ENCODE data around the gene RERE. TPM values are rescaled to one million over a fixed set of nuclear protein-coding genes. Genes with fewer than 3 reads are reported as not detected.
A peak's percentile ranks its signal among the peaks of the same experiment; 100 is the strongest.

Gene RERE
- total RNA-seq, 2 donors from 2014 or later: 207 to 322 TPM

DNA sequence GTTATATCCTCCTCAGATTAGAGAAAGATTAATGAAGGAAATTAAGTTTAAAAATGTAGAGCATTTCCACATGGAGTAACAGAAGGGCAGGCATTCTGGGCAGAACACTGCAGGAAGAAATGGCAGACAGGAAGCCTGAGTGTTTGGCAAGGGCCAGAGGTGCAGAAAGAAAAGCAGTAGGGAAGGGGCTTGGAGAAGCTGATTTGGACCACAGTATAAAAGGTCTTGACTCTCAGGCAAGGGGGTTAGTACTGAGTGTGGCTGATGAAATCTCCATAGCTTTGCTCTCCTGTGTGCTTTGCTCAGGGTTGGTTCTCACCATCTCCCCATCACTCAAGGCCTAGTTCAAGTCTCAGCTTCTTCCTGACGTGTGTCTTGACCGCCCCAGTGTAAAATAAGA, 419.4 kb downstream of the RERE start:
- Histone ChIP-seq H3K4me1 (replicated peaks) (peaks cover 17% of the 10 kb centered on the region), H3K27ac (peak overlapping the region in 1 of 2 donors; percentile 22), H3K27me3 (replicated peaks; ENCODE audit: insufficient read depth) (no peaks in the 10 kb centered on the region), H3K4me3 (no peak overlapping the region), H3K36me3 (no peaks in the 10 kb centered on the region), H3K9me3 (no peaks in the 10 kb centered on the region)
- no peak for DNase-seq (ENCODE audit: low spot score)
- 90% methylated on average over 2 of the region's 2 CpGs for WGBS
- intact Hi-C loops (cut with DNase I): no loop called here
- no peak for TF ChIP-seq POLR2A (IDR thresholded peaks at IDR 0.05)
- TF ChIP-seq, protein P1, sequence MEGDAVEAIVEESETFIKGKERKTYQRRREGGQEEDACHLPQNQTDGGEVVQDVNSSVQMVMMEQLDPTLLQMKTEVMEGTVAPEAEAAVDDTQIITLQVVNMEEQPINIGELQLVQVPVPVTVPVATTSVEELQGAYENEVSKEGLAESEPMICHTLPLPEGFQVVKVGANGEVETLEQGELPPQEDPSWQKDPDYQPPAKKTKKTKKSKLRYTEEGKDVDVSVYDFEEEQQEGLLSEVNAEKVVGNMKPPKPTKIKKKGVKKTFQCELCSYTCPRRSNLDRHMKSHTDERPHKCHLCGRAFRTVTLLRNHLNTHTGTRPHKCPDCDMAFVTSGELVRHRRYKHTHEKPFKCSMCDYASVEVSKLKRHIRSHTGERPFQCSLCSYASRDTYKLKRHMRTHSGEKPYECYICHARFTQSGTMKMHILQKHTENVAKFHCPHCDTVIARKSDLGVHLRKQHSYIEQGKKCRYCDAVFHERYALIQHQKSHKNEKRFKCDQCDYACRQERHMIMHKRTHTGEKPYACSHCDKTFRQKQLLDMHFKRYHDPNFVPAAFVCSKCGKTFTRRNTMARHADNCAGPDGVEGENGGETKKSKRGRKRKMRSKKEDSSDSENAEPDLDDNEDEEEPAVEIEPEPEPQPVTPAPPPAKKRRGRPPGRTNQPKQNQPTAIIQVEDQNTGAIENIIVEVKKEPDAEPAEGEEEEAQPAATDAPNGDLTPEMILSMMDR (IDR thresholded peaks at IDR 0.05): no peak
- TF ChIP-seq POLR2AphosphoS5 (IDR thresholded peaks at IDR 0.05): no peak

DNA sequence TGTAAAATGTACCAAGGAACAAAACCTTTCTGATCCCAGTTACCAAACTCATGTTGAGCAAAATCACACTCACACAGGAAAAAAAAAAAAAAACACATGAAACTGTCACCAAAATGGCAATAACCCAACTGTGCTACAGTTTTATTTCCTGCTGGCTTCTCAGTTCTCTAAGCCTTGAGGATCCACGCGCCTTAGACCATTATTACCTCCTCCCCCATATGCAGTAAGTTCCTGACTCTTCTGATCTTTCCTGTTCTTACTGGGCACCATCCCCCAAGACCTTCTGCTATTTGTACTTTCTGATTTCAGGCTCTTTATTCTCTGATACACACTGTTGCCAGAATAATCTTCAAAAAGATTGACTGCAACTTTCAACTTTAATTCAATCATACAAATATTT, 419.9 kb downstream of the RERE start:
- intact Hi-C loops (cut with DNase I): no loop called here
- DNase-seq (ENCODE audit: low spot score): no peak
- H3K4me3 ChIP-seq: no peak overlapping the region
- WGBS: 14% methylated on average over 2 of the region's 2 CpGs
- TF ChIP-seq POLR2AphosphoS5 (IDR thresholded peaks at IDR 0.05): no peak
- no peak for TF ChIP-seq POLR2A (IDR thresholded peaks at IDR 0.05)
- TF ChIP-seq, protein P1 (IDR thresholded peaks at IDR 0.05): no peak
- no peaks in the 10 kb centered on the region for H3K27me3 ChIP-seq (replicated peaks; ENCODE audit: insufficient read depth)
- H3K27ac ChIP-seq: peak overlapping the region; percentile 22 to 25
- H3K4me1 ChIP-seq (replicated peaks): peaks cover 17% of the 10 kb centered on the region
- H3K36me3 ChIP-seq: no peaks in the 10 kb centered on the region
- H3K9me3 ChIP-seq: no peaks in the 10 kb centered on the region

DNA sequence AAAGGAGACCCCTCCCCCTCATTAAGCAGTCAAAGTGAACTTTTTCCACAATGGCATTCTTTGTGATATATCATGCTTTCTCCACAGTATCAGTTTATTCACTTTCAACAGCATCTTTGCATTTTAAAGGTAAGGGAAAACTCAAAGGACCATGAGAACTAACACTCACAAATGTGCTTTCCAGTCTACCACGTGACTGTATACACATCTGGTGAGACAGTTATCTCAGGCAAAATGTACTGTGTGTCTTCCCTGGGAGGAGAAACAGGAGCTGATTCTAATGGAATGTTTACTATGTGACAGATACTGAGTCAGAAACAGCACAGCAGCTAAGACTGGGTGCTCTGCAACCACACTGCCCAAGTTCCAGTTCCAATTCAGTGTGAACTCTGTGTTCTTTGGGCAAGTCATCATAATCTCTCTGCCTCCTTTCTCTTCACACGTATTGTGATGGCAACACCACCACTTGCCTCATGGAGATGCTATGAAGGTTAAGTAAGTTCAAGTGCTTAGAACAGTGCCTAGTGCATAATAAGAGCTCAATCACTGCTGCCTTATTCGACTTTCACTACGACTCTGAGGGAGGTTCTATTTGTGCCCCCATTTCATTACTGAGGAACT, 420.5 kb downstream of the RERE start:
- DNase-seq (ENCODE audit: low spot score): no peak
- Histone ChIP-seq H3K9me3 (no peaks in the 10 kb centered on the region), H3K4me1 (replicated peaks) (peaks cover 17% of the 10 kb centered on the region), H3K36me3 (no peaks in the 10 kb centered on the region), H3K27ac (peak overlapping the region; percentile 22 to 25), H3K4me3 (no peak overlapping the region), H3K27me3 (replicated peaks; ENCODE audit: insufficient read depth) (no peaks in the 10 kb centered on the region)
- intact Hi-C loops (cut with DNase I): no loop called here
- 28% methylated on average over 4 of the region's 4 CpGs for WGBS
- TF ChIP-seq POLR2AphosphoS5 (IDR thresholded peaks at IDR 0.05) (no peak), POLR2A (IDR thresholded peaks at IDR 0.05) (no peak)
- TF ChIP-seq, protein P1 (IDR thresholded peaks at IDR 0.05): no peak

DNA sequence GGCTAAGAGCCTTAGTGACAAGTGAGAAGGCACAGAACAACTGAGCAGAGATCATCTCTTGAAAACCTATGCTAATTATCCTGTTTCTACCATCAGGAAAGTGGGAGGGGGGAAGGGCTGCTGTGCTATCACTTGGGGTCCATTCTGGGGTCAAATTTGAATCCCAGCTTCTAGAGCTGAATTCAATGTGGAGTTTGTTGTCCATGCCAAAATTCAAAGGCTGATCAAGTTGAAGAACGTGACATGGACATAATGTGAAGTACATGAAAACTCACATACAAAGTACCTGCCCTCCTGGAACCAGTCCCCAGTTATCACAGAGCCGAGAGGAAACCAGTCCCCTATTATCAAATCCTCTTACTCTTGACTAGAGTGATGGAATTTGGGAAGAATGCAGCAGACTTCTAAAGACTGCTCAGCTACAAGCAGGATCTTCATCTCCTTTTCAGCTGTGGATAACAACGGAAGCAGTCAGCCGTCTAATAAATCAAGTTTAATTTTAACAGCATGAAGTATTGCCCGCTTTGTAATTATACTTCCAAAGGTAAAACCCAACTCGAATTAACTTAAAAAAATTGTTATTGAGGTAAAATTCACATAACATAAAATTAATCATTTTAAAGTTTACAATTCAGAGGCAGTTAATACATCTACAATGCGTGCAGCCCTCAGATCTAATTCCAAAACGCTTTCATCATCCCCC, 421.2 kb downstream of the RERE start:
- no peak for DNase-seq (ENCODE audit: low spot score)
- Histone ChIP-seq H3K4me3 (no peak overlapping the region), H3K27ac (peak overlapping the region; percentile 22 to 25), H3K36me3 (no peaks in the 10 kb centered on the region), H3K4me1 (replicated peaks) (peaks cover 23% of the 10 kb centered on the region), H3K27me3 (replicated peaks; ENCODE audit: insufficient read depth) (no peaks in the 10 kb centered on the region), H3K9me3 (no peaks in the 10 kb centered on the region)
- TF ChIP-seq, protein P1 (IDR thresholded peaks at IDR 0.05): no peak
- TF ChIP-seq POLR2A (IDR thresholded peaks at IDR 0.05): no peak
- no peak for TF ChIP-seq POLR2AphosphoS5 (IDR thresholded peaks at IDR 0.05)
- 19% methylated on average over 8 of the region's 8 CpGs for WGBS
- intact Hi-C loops (cut with DNase I): no loop called here

DNA sequence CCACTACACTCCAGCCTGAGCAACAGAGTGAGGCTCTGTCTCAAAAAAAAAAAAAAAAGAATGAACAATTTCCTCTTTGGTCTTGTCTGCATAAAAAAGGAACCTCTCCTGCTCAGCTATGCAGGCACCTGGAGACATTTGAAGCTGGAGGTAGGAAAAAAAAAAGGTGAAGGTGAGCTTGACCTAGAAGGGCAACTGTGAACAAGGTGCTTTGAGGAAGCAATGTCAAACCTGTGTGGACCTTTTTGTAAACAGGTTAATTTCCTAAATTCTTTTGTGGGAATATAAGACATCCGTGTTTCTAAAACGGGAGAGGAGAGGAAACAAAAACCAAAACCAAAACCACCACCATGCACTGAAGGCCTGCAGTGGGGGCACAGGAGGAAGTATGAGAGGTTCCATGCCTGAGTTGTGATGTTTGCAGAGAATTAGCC, 422.0 kb downstream of the RERE start:
- H3K27ac ChIP-seq: peak overlapping the region; percentile 25 to 37
- H3K36me3 ChIP-seq: no peaks in the 10 kb centered on the region
- H3K4me3 ChIP-seq: no peak overlapping the region
- TF ChIP-seq, protein P1 (IDR thresholded peaks at IDR 0.05): no peak
- TF ChIP-seq POLR2AphosphoS5 (IDR thresholded peaks at IDR 0.05): no peak
- TF ChIP-seq POLR2A (IDR thresholded peaks at IDR 0.05): no peak
- H3K27me3 ChIP-seq (replicated peaks; ENCODE audit: insufficient read depth): no peaks in the 10 kb centered on the region
- DNase-seq (ENCODE audit: low spot score): no peak
- whole genome bisulfite sequencing: 18% methylated on average over 2 of the region's 2 CpGs
- peaks cover 27% of the 10 kb centered on the region for H3K4me1 ChIP-seq (replicated peaks)
- intact Hi-C loops (cut with DNase I): no loop called here
- H3K9me3 ChIP-seq: no peaks in the 10 kb centered on the region
